GM21526 (cell line): ENCODE data around the gene TSPEAR.
"Not testable (repeated sequence)": the region's sequence is repeated elsewhere in the genome, so short reads cannot be mapped to it uniquely, and the experiment has no call there.

Experiments
- ATAC-seq: cut with Tn5 transposase; IDR thresholded peaks from one replicate; pipeline ENCODE4 v1.9.1; 2021; ENCODE audit warnings: moderate library complexity; ENCODE audit not compliant: unreplicated experiment, low FRiP score

TSPEAR gene

GRCh38 chr21:44564099-44564498 is 147.3 kb downstream of the TSPEAR start:
- no peak for ATAC-seq

GRCh38 chr21:44558695-44559094 is 152.7 kb downstream of the TSPEAR start, which contains the start of gene KRTAP10-3:
KRTAP10-3 (minus strand) TSS chr21:44558795; CDS start chr21:44558715, 80 bp downstream.
- ATAC-seq = no peak

GRCh38 chr21:44558329-44558675 is 153.1 kb downstream of the TSPEAR start:
- not testable (repeated sequence) for ATAC-seq

- ATAC-seq = no peak
Observed at GRCh38 chr21:44557491-44558328, 153.7 kb downstream of the TSPEAR start.

GRCh38 chr21:44556879-44557278 is 154.5 kb downstream of the TSPEAR start:
- ATAC-seq = no peak

GRCh38 chr21:44555200-44555875 is 156.0 kb downstream of the TSPEAR start:
- ATAC-seq = no peak

GRCh38 chr21:44552681-44553080 is 158.7 kb downstream of the TSPEAR start:
- no peak for ATAC-seq

GRCh38 chr21:44552136-44552535 is 159.2 kb downstream of the TSPEAR start:
- ATAC-seq = no peak

GRCh38 chr21:44551340-44551961 is 159.9 kb downstream of the TSPEAR start, which contains the start of gene KRTAP10-2:
KRTAP10-2 (minus strand) TSS chr21:44551505; CDS start chr21:44551458, 47 bp downstream.
- ATAC-seq = no peak

GRCh38 chr21:44550807-44551206 is 160.6 kb downstream of the TSPEAR start:
- ATAC-seq = no peak

GRCh38 chr21:44550285-44550684 is 161.1 kb downstream of the TSPEAR start:
- ATAC-seq = not testable (repeated sequence)

GRCh38 chr21:44549525-44550211 is 161.7 kb downstream of the TSPEAR start:
- ATAC-seq = no peak

GRCh38 chr21:44548922-44549321 is 162.4 kb downstream of the TSPEAR start:
- no peak for ATAC-seq

GRCh38 chr21:44548381-44548780 is 163.0 kb downstream of the TSPEAR start:
- no peak for ATAC-seq

- ATAC-seq = no peak
Observed at GRCh38 chr21:44547656-44548331, 163.6 kb downstream of the TSPEAR start.

GRCh38 chr21:44544566-44544965 is 166.8 kb downstream of the TSPEAR start:
- no peak for ATAC-seq

- ATAC-seq = no peak
Observed at GRCh38 chr21:44542716-44543115, 168.7 kb downstream of the TSPEAR start.

- ATAC-seq = no peak
Observed at GRCh38 chr21:44540741-44541288, 170.6 kb downstream of the TSPEAR start.

- ATAC-seq = no peak
Observed at GRCh38 chr21:44539991-44540666, 171.2 kb downstream of the TSPEAR start, which contains the start of gene KRTAP10-1. KRTAP10-1 (minus strand) TSS chr21:44540195; CDS start chr21:44540150, 45 bp downstream.
